Erythroblast (primary cell): Measurements from ENCODE around the gene CALML6.

Source experiments
- GATA1 ChIP-seq: IDR thresholded peaks from 2 replicates; pipeline ENCODE4 v1.6.1; 2011; ENCODE audit warnings: low read depth, mild to moderate bottlenecking, control low read depth, low read length, moderate library complexity
- POLR2A ChIP-seq: IDR thresholded peaks from 2 replicates; pipeline ENCODE4 v1.6.1; 2011; ENCODE audit warnings: mild to moderate bottlenecking, low read length

DNA sequence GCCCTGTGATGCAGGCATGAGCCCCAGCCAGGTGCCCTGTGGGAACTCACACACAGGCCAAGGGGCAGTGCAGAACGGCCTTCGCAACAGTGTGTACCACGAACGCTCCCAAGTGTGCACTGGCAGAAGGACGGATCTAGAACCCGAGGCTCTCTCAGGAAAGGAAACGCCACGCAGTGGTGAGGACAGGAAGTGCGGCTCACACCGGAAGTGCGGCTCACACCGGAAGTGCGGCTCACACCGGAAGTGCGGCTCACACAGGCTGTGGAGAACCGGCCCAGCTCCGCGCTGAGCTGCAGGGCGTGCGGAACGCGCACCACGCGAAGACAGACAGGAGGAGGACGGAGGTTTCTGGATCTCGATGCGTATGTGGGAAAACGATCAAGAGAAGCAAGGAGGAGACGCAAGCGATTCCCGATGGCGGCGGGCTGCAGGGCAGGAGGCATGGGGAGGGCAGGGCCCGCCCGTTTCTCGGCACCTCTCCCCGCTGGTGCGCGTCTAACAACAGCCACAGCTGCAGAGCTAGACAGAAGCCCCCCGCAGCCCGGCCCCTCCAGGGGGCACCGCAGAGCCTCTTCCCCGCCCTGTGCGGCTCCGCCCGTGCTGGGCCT lies 39.9 kb downstream of the CALML6 start:
- TF ChIP-seq POLR2A = no peak
- no peak for TF ChIP-seq GATA1
